Activated CD4-positive, alpha-beta T cell treated with anti-CD3 and anti-CD28 coated beads, Interleukin-2, Interleukin-4, amounts not matched to agents 100 ng/mL and 50 ng/mL, durations not matched to agents 16 hours and 8 hours (primary cell): ENCODE results near the gene ZSCAN30.
"Not testable (repeated sequence)": the region's sequence is repeated elsewhere in the genome, so short reads cannot be mapped to it uniquely, and the experiment has no call there.

Experiments
- DNase-seq: peaks from one replicate; pipeline ENCODE4 v3.0.0-alpha.2; 2020; ENCODE audit warnings: low spot score

The ZSCAN30 gene

DNA sequence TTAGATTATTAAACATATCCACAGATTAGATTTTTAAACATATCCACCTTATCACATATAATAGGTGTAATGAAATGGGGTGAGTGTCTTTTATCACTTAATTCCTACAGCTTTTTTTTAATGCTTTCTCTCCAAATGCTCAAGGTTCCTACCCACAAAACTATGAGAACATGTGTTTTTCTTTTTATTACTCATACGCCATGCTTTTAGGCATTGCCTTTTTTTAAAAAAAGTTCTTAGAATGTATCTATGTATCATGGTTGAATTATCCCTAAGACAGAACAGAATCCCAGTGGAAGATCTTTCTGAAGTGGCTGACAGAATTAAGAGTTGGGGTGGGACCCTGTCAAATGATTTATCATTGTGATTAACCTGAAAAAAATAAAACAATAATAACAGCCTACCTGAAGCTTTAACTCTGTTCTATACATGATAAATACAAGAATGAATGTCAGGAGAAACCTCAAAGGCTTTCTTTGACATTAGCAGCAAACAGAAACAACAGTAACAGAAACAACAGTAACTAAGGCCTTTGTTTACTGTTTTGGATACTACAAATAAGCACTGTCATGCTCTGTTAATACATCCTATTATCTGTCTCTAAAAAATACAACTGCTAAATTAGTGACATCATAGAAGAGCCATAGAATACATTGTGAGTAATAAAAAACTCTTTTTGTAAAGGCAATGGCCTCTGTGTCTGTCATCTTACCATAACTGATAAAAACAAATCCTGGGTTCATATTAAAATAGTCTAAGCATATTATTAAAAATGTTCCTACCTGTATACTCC is 53.3 kb downstream of the ZSCAN30 start:
- DNase-seq = no peak

DNA sequence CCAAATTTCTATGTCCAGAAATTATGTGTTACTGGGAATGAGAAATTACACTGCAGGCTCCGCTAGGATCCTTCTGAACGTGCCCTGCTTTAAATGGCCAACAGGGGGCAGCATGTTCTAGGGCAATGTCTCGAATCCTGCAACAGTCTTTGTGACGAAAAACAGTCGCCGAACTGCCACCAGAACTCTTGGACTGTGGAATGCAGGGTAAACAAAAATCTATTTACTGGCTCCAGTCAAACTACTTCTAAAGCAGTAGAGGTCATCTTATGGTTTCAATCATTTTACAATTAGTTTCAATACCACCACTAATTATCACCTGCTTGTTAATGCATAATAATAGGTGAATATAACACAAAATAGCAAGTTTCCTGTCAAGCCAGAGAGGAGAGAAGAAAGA is 59.0 kb downstream of the ZSCAN30 start:
- peak; percentile 80 for DNase-seq

DNA sequence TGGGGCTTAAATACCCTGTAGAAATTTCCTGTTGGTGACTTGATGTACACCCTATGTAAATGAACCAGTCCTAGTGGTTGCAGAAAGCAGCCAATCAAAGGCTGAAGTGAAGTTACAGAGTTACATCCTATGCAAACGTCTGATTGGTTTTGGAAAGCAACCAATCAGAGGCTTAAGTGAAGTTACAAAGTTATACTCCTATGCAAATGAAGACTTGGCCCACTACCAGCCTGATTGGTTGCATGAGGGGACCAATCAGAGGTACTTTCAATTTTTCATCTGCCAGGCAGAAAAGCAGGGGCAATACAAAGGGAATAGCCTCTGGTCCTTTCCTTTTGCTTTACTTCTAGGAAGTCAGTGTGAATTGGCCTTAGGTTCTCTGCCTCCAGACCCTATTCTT is 62.8 kb downstream of the ZSCAN30 start:
- no peak for DNase-seq

DNA sequence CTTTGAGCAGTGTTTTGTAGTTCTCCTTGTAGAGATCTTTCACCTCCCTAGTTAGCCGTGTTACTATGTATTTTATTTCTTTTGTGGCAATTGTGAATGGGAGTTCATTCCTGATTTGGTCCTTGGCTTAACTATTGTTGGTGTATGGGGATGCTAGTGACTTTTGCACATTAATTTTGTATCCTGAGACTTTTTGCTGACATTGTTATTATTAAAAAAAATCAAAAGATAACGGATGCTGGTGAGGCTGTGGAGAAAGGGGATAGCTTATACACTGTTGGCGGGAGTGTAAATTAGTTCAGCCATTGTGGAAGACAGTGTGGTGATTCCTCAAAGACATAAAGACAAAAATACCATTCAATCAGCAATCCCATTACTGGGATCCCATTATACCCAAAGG is 66.2 kb downstream of the ZSCAN30 start:
- DNase-seq = no peak

DNA sequence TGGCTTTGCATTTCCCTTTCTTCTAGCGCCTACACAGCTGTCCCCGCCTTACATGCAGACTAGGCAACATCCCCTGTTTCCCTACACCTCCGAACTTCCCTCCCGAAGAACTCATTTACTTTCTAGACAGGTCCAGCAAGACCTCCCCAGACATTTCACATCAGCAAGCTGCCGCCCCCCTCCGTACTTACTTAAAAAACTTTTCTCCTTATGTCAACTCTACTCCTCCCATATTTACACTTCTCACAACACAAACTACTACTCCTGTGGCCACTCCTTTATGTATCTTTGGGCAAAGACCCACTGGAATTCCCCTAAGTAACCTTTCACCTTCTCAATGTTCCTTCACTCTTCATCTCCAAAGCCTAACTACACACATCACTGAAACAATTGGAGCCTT is 69.6 kb downstream of the ZSCAN30 start:
- DNase-seq = no peak

DNA sequence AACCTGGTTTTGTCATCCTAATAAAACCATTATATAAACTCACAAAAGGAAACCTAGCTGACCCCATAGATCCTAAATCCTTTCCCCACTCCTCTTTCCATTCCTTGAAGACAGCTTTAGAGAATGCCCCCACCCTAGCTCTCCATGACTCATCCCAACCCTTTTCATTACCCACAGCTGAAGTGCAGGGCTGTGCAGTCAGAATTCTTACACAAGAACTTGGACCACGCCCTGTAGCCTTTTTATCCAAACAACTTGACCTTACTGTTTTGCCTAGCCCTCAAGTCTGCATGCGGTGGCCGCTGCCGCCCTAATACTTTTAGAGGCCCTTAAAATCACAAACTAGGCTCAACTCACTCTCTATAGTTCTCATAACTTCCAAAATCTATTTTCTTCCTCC is 70.7 kb downstream of the ZSCAN30 start:
- DNase-seq = not testable (repeated sequence)

DNA sequence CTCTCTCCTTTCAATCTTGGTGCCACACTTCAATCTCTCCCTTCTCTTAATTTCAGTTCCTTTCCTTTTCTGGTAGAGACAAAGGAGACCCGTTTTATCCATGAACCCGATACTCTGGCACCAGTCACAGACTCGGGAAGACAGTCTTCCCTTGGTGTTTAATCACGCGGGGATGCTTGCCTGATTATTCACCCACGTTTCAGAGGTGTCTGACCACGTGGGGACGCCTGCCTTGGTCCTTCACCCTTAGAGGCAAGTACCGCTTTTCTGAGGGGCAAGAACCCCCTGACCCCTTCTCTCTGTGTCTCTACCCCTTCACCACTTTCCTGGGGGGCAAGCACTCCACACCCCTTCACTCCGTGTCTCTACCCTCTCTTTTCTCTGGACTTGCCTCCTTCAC is 73.4 kb downstream of the ZSCAN30 start:
- DNase-seq = not testable (repeated sequence)

DNA sequence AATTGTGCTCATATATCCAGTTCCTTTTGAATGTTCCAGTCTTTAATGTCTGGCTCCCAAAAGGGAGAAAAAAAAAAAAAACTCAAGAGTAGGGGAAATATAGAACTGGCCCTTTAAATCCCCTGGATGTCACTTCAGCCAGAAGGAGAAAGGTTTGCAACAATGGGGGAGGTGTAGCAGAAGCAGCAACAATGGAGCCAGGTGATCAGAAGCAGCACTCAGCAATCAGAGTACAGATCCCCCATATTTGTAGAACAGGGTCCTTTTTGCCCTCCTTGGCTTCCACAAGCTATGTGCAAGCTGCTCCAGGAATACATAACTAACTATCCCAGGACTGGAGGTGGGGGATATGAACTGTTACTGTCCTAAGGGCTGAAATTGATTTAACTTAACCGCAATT is 75.0 kb downstream of the ZSCAN30 start:
- no peak for DNase-seq

DNA sequence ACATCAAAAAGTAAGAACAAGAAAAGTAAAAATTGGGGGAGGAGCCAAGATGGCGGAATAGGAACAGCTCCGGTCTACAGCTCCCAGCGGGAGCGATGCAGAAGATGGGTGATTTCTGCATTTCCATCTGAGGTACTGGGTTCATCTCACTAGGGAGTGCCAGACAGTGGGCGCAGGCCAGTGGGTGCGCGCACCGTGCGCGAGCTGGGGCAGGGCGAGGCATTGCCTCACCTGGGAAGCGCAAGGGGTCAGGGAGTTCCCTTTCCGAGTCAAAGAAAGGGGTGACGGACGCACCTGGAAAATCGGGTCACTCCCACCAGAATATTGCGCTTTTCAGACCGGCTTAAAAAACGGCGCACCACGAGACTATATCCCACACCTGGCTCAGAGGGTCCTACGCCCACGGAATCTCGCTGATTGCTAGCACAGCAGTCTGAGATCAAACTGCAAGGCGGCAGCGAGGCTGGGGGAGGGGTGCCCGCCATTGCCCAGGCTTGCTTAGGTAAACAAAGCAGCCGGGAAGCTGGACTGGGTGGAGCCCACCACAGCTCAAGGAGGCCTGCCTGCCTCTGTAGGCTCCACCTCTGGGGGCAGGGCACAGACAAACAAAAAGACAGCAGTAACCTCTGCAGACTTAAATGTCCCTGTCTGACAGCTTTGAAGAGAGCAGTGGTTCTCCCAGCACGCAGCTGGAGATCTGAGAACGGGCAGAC is 84.1 kb downstream of the ZSCAN30 start:
- not testable (repeated sequence) for DNase-seq

DNA sequence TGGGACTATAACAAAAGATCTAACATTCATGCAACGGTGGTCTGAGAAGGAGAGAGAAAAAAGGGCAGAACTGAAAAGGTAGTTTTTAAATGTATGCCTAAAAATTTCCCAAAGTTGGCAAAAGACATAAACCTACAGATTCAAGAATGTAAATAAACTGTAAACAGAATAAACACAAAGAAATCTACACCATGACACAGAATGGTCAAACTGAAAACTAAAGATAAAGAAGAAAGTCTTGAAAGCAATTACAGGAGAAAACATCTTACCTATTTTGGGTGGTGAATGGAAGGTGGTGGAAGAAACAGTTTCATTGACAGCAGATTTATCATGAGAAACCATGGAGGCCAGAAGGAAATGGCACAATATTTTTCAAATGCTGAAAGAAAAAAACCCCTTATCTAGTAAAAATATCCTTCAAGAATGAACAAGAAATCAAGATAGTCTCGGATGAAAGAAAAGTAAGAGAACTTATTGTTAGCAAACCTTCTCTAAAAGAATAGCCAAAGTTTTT is 84.8 kb downstream of the ZSCAN30 start:
- no peak for DNase-seq

DNA sequence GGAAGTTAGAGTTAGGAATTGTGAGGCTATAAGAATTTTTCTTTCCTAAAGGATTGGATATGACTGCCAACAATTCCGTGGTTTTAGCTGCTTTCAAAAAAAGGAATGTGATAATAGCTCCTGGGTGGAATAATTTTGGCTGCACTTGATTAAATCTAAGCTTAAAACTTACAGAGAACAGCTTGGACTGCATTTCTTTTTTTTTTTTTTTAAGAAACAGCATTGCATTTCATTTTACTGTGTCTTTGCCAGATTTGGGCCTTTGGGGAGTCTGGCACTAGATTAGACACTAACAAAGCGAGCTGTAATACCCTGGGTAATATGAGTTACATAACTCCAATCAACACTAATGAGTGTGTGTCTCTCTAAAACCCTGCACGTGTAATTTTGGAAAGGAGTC is 87.0 kb downstream of the ZSCAN30 start:
- DNase-seq = no peak

DNA sequence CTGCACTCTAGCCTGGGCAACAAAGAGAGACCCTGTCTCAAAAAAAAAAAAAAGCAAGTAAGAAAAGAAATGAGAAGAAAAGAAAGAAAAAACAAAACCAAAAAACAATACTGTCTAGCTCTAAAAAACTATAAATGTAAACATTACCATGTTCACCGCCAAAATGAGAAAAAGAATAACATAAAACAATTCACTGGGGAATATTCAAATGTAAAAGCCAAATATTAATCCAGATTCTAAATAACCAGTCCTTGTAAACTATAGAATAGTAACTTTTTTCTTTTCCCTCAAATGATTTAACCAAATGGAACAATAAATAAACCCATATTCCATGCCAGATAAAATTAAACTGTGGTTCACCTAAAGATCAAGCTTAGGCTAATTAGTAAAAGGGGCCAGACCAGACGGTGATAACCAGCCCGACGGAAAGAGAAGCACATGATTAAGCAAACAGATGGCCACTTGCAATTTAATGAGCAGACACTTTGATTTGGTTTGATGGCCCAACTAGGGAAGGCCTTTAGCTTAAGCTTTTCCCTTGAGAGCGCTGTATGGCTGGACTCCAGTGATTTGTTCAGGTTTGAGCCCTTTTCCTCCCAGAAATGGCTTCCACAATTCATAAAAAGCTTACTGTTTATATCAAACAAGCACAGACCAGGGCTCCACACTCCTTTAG is 88.6 kb downstream of the ZSCAN30 start:
- DNase-seq = no peak
